Endothelial cell of umbilical vein (primary cell): ENCODE measurements around the gene COL19A1. TPM values are rescaled to one million over a fixed set of nuclear protein-coding genes. Genes with fewer than 3 reads are reported as not detected.

Experiments used
- BruUV-seq: library from RNA; stranded (reverse); fragments of 400-500 nt; replicated peaks from 2 replicates; lab custom pipeline; 2021; lab: Mats Ljungman, UMichigan
- CTCF ChIA-PET: fragments of 300-600, 350-600 bp; sonication (Branson Sonifier 250); formaldehyde crosslinking; loops from one replicate; lab custom pipeline; 2021; ENCODE audit warnings: antibody characterized with exemption, inconsistent platforms; lab: Charles Lee
- POLR2A ChIA-PET: fragments of 300-600, 350-600 bp; sonication (Branson Sonifier 250); formaldehyde crosslinking; loops from one replicate; lab custom pipeline; 2021; ENCODE audit warnings: antibody characterized with exemption, inconsistent platforms; lab: Charles Lee
- DNase-seq: peaks from one replicate; pipeline ENCODE4 v3.0.0-alpha.2; 2011; ENCODE audit warnings: low read depth, low spot score
- FAIRE-seq: peaks from 2 replicates; lab custom pipeline; 2011; peaks lifted over from hg19 to GRCh38; lab: Jason Lieb, UNC
- H2AFZ ChIP-seq: 2 replicates; pipeline ENCODE4 v1.6.0; 2012; ENCODE audit warnings: low read depth, low read length, control low read depth, inconsistent platforms
- H3K27ac ChIP-seq: 2 replicates; pipeline ENCODE4 v1.5.1; 2011; ENCODE audit warnings: low read depth, mild to moderate bottlenecking, control low read depth, low read length, moderate library complexity; ENCODE audit not compliant: insufficient read depth
- H3K27me3 ChIP-seq, 2 experiments: 2 replicates each; pipeline versions ENCODE4 v1.6.0 to v1.6.1; 2011; ENCODE audit warnings: low read length in 2 of 2, mixed read lengths in 1 of 2; ENCODE audit not compliant: control insufficient read depth in 2 of 2, insufficient read depth in 2 of 2
- H3K36me3 ChIP-seq, 2 experiments: 2 replicates in 1 of 2; 3 replicates in 1 of 2; pipeline ENCODE4 v1.5.1; 2011; ENCODE audit warnings: low read length in 2 of 2, mild to moderate bottlenecking in 1 of 2, moderate library complexity in 1 of 2; ENCODE audit not compliant: control insufficient read depth in 2 of 2, insufficient read depth in 2 of 2; ENCODE audit errors: extremely low read depth in 1 of 2
- H3K4me1 ChIP-seq: 3 replicates; pipeline ENCODE4 v1.5.1; 2011; ENCODE audit warnings: mild to moderate bottlenecking, low read length; ENCODE audit not compliant: control insufficient read depth, insufficient read depth; ENCODE audit errors: extremely low read depth
- H3K4me2 ChIP-seq: 2 replicates; pipeline ENCODE4 v1.6.1; 2011; ENCODE audit warnings: low read length, control low read depth, mixed read lengths; ENCODE audit not compliant: insufficient read depth
- H3K4me3 ChIP-seq, 3 experiments: fragments of 200-600 bp in 1 of 3; sonication (generic), shearing (Covaris generic) in 1 of 3; replicated peaks in 1 of 3; 2 replicates each; pipeline ENCODE4 v1.5.1; 2011 to 2016; ENCODE audit warnings: control low read depth in 3 of 3, low read length in 3 of 3, mild to moderate bottlenecking in 2 of 3, inconsistent platforms in 1 of 3, low read depth in 1 of 3, moderate library complexity in 1 of 3; ENCODE audit not compliant: insufficient read depth in 1 of 3
- H3K79me2 ChIP-seq: 2 replicates; pipeline ENCODE4 v1.6.0; 2012; ENCODE audit warnings: low read length, inconsistent platforms; ENCODE audit not compliant: control insufficient read depth, insufficient read depth
- H3K9ac ChIP-seq: replicated peaks from 2 replicates; pipeline ENCODE3; 2011; ENCODE audit warnings: low read length, control low read depth; ENCODE audit not compliant: insufficient read depth; ENCODE audit errors: extremely low read depth
- H3K9me1 ChIP-seq: replicated peaks from 3 replicates; pipeline ENCODE4 v1.6.0; 2011; ENCODE audit warnings: mild to moderate bottlenecking, low read length; ENCODE audit not compliant: control insufficient read depth, insufficient read depth; ENCODE audit errors: extremely low read depth
- H3K9me3 ChIP-seq: replicated peaks from 2 replicates; pipeline ENCODE4 v1.5.1; 2012; ENCODE audit warnings: low read length, inconsistent platforms; ENCODE audit not compliant: control insufficient read depth, insufficient read depth
- H4K20me1 ChIP-seq: replicated peaks from 2 replicates; pipeline ENCODE3; 2011; ENCODE audit warnings: mild to moderate bottlenecking, low read length; ENCODE audit not compliant: control insufficient read depth, insufficient read depth; ENCODE audit errors: extremely low read depth
- EZH2 ChIP-seq: IDR thresholded peaks from 2 replicates; pipeline ENCODE4 v1.6.1; 2012; ENCODE audit warnings: borderline replicate concordance, low read depth, mild to moderate bottlenecking, moderate library complexity, low read length, inconsistent platforms; ENCODE audit not compliant: severe bottlenecking
- FOS ChIP-seq: IDR thresholded peaks from 2 replicates; pipeline ENCODE4 v1.6.1; 2011; ENCODE audit warnings: mild to moderate bottlenecking, low read length, moderate library complexity, borderline replicate concordance; ENCODE audit not compliant: insufficient read depth
- GATA2 ChIP-seq: IDR thresholded peaks from 2 replicates; pipeline ENCODE4 v1.7.0; 2011; ENCODE audit warnings: low read depth, mild to moderate bottlenecking, moderate library complexity, mixed read lengths, low read length; ENCODE audit not compliant: insufficient read length, insufficient read depth
- JUN ChIP-seq: IDR thresholded peaks from 2 replicates; pipeline ENCODE4 v1.6.1; 2011; ENCODE audit warnings: borderline replicate concordance, low read depth; ENCODE audit not compliant: insufficient read length, insufficient read depth
- MYC ChIP-seq: IDR thresholded peaks from one replicate; pipeline ENCODE4 v1.6.1; 2011; ENCODE audit warnings: mild to moderate bottlenecking, low read depth, low read length
- POLR2A ChIP-seq: IDR thresholded peaks from 2 replicates; pipeline ENCODE4 v1.6.1; 2012; ENCODE audit warnings: low read depth, mild to moderate bottlenecking, control low read depth, low read length
- POLR2AphosphoS5 ChIP-seq: IDR thresholded peaks from 2 replicates; pipeline ENCODE4 v1.6.1; 2012; ENCODE audit warnings: low read depth, mild to moderate bottlenecking, control low read depth, low read length, moderate library complexity; ENCODE audit not compliant: insufficient read depth
- dilution Hi-C: fragments of 300-500 bp; cut with MboI; formaldehyde crosslinking; loops from one replicate; pipeline ENCODE4 v1.15.0; 2019; ENCODE audit warnings: low sequenced_read_pairs; ENCODE audit not compliant: extremely low pct_ligation_motif_present
- intact Hi-C: fragments of 100-400 bp; cut with micrococcal nuclease; formaldehyde crosslinking; loops from one replicate; pipeline ENCODE4 v1.10.0; 2022
- polyA plus RNA-seq, 4 experiments: library from polyadenylated mRNA; depleted of rRNA in 3 of 4; stranded (reverse) in 3 of 4; unstranded in 1 of 4; fragments of >200 nt; gene quantifications; 2 replicates each; pipeline versions ENCODE4 v1.2.1 to v1.2.3, GENCODE V29; 2011 to 2012; ENCODE audit warnings: missing spikeins in 1 of 4
- total RNA-seq: library from RNA; stranded (reverse); gene quantifications from 2 replicates; pipeline ENCODE4 v1.2.3, GENCODE V29; 2021
- TF ChIP-seq, protein P1 (sequence below), 2 donors: IDR thresholded peaks; 1 replicate in 1 of 2; 2 replicates in 1 of 2; pipeline ENCODE4 v1.5.1; 2011; ENCODE audit warnings: low read length in 2 of 2, mild to moderate bottlenecking in 2 of 2, moderate library complexity in 2 of 2, control low read depth in 1 of 2, inconsistent platforms in 1 of 2, low read depth in 1 of 2; ENCODE audit not compliant: insufficient read depth in 1 of 2; ENCODE audit errors: extremely low read depth in 1 of 2
- TF ChIP-seq, protein P2 (sequence below): IDR thresholded peaks from 2 replicates; pipeline ENCODE4 v1.6.1; 2011; ENCODE audit not compliant: insufficient read depth, insufficient read length

Gene COL19A1
- total and polyA plus RNA-seq, 2 donors (not counting 3 experiments of a cell fraction or from before 2014, with no cell fraction given): not detected

DNA sequence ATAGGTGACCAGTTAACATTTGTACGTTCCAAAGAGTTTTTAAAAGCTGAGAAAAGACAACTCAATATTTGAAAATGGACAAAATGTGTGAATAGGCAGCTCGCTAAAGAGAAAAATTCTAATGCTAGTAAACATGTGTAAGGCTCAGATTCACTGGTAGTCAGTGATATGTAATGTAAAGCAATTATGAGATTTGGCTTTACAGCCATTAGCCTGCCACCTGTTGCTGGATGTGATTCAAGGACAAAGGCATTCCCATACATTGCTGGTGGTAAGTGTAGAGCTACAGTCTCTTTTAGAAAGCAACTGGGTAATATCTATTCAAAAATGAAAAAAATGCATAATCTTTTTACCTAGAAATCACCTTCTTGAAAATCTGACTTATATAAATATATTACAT lies 114.3 kb downstream of the COL19A1 start:
- TF ChIP-seq POLR2AphosphoS5 (no peak), POLR2A (no peak)
- TF ChIP-seq, protein P1, sequence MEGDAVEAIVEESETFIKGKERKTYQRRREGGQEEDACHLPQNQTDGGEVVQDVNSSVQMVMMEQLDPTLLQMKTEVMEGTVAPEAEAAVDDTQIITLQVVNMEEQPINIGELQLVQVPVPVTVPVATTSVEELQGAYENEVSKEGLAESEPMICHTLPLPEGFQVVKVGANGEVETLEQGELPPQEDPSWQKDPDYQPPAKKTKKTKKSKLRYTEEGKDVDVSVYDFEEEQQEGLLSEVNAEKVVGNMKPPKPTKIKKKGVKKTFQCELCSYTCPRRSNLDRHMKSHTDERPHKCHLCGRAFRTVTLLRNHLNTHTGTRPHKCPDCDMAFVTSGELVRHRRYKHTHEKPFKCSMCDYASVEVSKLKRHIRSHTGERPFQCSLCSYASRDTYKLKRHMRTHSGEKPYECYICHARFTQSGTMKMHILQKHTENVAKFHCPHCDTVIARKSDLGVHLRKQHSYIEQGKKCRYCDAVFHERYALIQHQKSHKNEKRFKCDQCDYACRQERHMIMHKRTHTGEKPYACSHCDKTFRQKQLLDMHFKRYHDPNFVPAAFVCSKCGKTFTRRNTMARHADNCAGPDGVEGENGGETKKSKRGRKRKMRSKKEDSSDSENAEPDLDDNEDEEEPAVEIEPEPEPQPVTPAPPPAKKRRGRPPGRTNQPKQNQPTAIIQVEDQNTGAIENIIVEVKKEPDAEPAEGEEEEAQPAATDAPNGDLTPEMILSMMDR (IDR thresholded peaks at IDR 0.05; ENCODE audit: extremely low read depth in 1 of 2, insufficient read depth in 1 of 2, low read depth in 1 of 2, low read length in 2 of 2): no peak
- BruUV-seq: no TSS peak
- Histone ChIP-seq H3K4me1 (no peaks in the 10 kb centered on the region), H3K27ac (no peak overlapping the region), H3K4me3 (no peak overlapping the region), H3K9me3 (no peaks in the 10 kb centered on the region), H4K20me1 (no peaks in the 10 kb centered on the region), H3K9ac (no peak overlapping the region), H3K79me2 (no peaks in the 10 kb centered on the region), H3K27me3 (no peaks in the 10 kb centered on the region), H2AFZ (no peak overlapping the region), H3K4me2 (no peak overlapping the region), H3K36me3 (no peaks in the 10 kb centered on the region), H3K9me1 (no peaks in the 10 kb centered on the region)
- intact Hi-C loops: no loop called here
- DNase-seq (no peak), FAIRE-seq (no peak)
- ChIA-PET POLR2A (no interaction called here), CTCF (no interaction called here)
- dilution Hi-C loops: no loop called here

DNA sequence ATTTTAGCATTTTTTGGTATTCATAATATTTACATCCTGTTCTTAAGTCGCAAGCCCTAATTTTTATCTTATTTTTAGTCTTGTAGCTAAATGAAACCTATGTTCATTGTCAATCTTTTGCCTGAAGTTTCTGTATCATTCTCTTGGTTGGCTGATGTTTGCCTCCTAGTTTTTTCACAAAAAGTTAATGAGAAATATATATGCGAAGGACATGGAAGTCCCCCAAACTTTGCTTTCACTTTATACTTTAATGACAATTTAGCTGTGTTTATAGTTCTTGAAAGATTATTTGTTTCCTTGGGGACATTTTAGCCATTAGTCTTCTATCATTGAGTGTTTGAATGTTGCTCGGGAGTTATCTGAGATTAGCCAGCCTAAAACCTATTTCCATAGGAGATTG lies 118.2 kb downstream of the COL19A1 start:
- Histone ChIP-seq H3K9me3 (no peaks in the 10 kb centered on the region), H3K36me3 (no peaks in the 10 kb centered on the region), H3K79me2 (no peaks in the 10 kb centered on the region), H3K27me3 (no peaks in the 10 kb centered on the region), H4K20me1 (no peaks in the 10 kb centered on the region), H3K4me3 (no peak overlapping the region), H3K27ac (no peak overlapping the region), H2AFZ (no peak overlapping the region), H3K9me1 (no peaks in the 10 kb centered on the region), H3K9ac (no peak overlapping the region), H3K4me2 (no peak overlapping the region), H3K4me1 (no peaks in the 10 kb centered on the region)
- TF ChIP-seq POLR2AphosphoS5: no peak
- TF ChIP-seq, protein P2, sequence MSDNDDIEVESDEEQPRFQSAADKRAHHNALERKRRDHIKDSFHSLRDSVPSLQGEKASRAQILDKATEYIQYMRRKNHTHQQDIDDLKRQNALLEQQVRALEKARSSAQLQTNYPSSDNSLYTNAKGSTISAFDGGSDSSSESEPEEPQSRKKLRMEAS: no peak
- no peak for TF ChIP-seq MYC
- no peak for TF ChIP-seq EZH2
- no peak for TF ChIP-seq GATA2
- no peak for TF ChIP-seq POLR2A
- no peak for TF ChIP-seq JUN
- TF ChIP-seq, protein P1 (IDR thresholded peaks at IDR 0.05; ENCODE audit: extremely low read depth in 1 of 2, insufficient read depth in 1 of 2, low read depth in 1 of 2, low read length in 2 of 2): no peak
- no peak for TF ChIP-seq FOS
- intact Hi-C loops (no loop called here), dilution Hi-C loops (no loop called here)
- ChIA-PET POLR2A (no interaction called here), CTCF (no interaction called here)
- FAIRE-seq: no peak
- no TSS peak for BruUV-seq
- no peak for DNase-seq
